ENCODE measurements around the gene ELOVL2.

DNA sequence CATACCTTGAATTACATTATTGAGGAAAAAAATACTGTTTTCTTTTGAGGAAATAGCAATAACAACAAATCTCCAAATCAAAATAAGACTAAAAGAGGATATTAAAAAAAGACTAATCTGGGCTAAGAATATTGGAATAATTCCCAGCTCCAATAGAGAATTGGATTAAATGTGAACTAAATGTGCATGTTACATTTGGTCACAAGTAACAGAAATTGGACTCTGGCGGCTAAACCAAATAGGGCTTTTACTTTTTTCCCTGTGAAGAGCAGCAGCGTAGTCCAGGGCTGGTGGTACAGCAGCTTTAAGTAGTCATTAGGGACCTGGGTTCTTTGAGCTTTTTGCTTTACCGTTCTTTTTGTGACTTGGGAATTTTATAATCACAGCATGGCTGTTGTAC, 71.9 kb downstream of the ELOVL2 start:
- TF ChIP-seq, protein P1, sequence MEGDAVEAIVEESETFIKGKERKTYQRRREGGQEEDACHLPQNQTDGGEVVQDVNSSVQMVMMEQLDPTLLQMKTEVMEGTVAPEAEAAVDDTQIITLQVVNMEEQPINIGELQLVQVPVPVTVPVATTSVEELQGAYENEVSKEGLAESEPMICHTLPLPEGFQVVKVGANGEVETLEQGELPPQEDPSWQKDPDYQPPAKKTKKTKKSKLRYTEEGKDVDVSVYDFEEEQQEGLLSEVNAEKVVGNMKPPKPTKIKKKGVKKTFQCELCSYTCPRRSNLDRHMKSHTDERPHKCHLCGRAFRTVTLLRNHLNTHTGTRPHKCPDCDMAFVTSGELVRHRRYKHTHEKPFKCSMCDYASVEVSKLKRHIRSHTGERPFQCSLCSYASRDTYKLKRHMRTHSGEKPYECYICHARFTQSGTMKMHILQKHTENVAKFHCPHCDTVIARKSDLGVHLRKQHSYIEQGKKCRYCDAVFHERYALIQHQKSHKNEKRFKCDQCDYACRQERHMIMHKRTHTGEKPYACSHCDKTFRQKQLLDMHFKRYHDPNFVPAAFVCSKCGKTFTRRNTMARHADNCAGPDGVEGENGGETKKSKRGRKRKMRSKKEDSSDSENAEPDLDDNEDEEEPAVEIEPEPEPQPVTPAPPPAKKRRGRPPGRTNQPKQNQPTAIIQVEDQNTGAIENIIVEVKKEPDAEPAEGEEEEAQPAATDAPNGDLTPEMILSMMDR (IDR thresholded peaks at IDR 0.05), result no peak
- TF ChIP-seq POLR2A (IDR thresholded peaks at IDR 0.05), result no peak
- TF ChIP-seq POLR2AphosphoS5 (IDR thresholded peaks at IDR 0.05), result no peak
- no peak for TF ChIP-seq EP300 (IDR thresholded peaks at IDR 0.05)
